ENCODE data around the gene CUL7. TPM values are rescaled to one million over a fixed set of nuclear protein-coding genes. Genes with fewer than 3 reads are reported as not detected.
"Not testable (repeated sequence)": the region's sequence is repeated elsewhere in the genome, so short reads cannot be mapped to it uniquely, and the experiment has no call there.

CUL7 gene
- polyA plus RNA-seq, 3 donors from 2014 or later = 0.90 to 3.4 (median 1.3) TPM

- Mint-ChIP-seq H3K4me1 (peaks cover 0 to 10% of the 10 kb centered on the region in 2 donors), H3K9me3 (no peaks in the 10 kb centered on the region), H3K27ac (no peak overlapping the region), H3K4me3 (no peak overlapping the region), H3K27me3 (ENCODE audit: low read depth in 3 of 3) (peaks cover 0 to 3% (median 0%) of the 10 kb centered on the region in 3 donors), H3K36me3 (no peaks in the 10 kb centered on the region)
- DNase-seq = no peak
Measured at GRCh38 chr6:43088654-43089056, 35.0 kb upstream of the CUL7 start.

- DNase-seq = no peak
- H3K9me3 Mint-ChIP-seq = no peaks in the 10 kb centered on the region
- H3K4me1 Mint-ChIP-seq = no peaks in the 10 kb centered on the region
- peaks cover 0 to 3% (median 0%) of the 10 kb centered on the region in 3 donors for H3K27me3 Mint-ChIP-seq (ENCODE audit: low read depth in 3 of 3)
- H3K27ac Mint-ChIP-seq = no peak overlapping the region
- no peaks in the 10 kb centered on the region for H3K36me3 Mint-ChIP-seq
- H3K4me3 Mint-ChIP-seq = no peak overlapping the region
Measured at GRCh38 chr6:43086022-43086658, 32.5 kb upstream of the CUL7 start.

- Mint-ChIP-seq H3K36me3 (no peaks in the 10 kb centered on the region), H3K27me3 (ENCODE audit: low read depth in 3 of 3) (peaks cover 0 to 6% (median 3%) of the 10 kb centered on the region in 3 donors), H3K4me1 (peaks cover 0 to 4% of the 10 kb centered on the region in 2 donors), H3K9me3 (no peaks in the 10 kb centered on the region), H3K4me3 (no peak overlapping the region), H3K27ac (peak overlapping the region in 1 of 6 donors; percentile 36)
- no peak for DNase-seq
Measured at GRCh38 chr6:43082806-43083655, 29.4 kb upstream of the CUL7 start.

GRCh38 chr6:43081922-43082321 lies 28.3 kb upstream of the CUL7 start:
- H3K4me3 Mint-ChIP-seq, H3K36me3 Mint-ChIP-seq, H3K27ac Mint-ChIP-seq, H3K9me3 Mint-ChIP-seq, DNase-seq: not testable (repeated sequence)
- Mint-ChIP-seq H3K27me3 (ENCODE audit: low read depth in 3 of 3) (peaks cover 0 to 15% (median 3%) of the 10 kb centered on the region in 3 donors), H3K4me1 (peaks cover 10 to 13% of the 10 kb centered on the region in 2 donors)

- Mint-ChIP-seq H3K27me3 (ENCODE audit: low read depth in 3 of 3) (peaks cover 0 to 15% (median 3%) of the 10 kb centered on the region in 3 donors), H3K9me3 (no peaks in the 10 kb centered on the region), H3K4me3 (no peak overlapping the region), H3K4me1 (peaks cover 10 to 13% of the 10 kb centered on the region in 2 donors), H3K27ac (no peak overlapping the region), H3K36me3 (no peaks in the 10 kb centered on the region)
- no peak for DNase-seq
Measured at GRCh38 chr6:43081043-43081442, 27.4 kb upstream of the CUL7 start.

- Mint-ChIP-seq H3K4me3 (peak overlapping the region in 1 of 5 donors; percentile 53), H3K9me3 (no peaks in the 10 kb centered on the region), H3K27me3 (ENCODE audit: low read depth in 3 of 3) (peaks cover 0 to 12% (median 3%) of the 10 kb centered on the region in 3 donors), H3K36me3 (peaks cover 6 to 7% (median 6%) of the 10 kb centered on the region in 3 donors), H3K4me1 (peaks cover 12 to 13% of the 10 kb centered on the region in 2 donors), H3K27ac (peak overlapping the region in 1 of 6 donors; percentile 8)
- DNase-seq = no peak
Measured at GRCh38 chr6:43078691-43079090, 25.0 kb upstream of the CUL7 start.

- Mint-ChIP-seq H3K4me3 (peak overlapping the region; percentile 6 to 64 (median 39)), H3K27ac (no peak overlapping the region), H3K9me3 (no peaks in the 10 kb centered on the region), H3K4me1 (peaks cover 12 to 13% of the 10 kb centered on the region in 2 donors), H3K36me3 (peaks cover 7 to 11% (median 11%) of the 10 kb centered on the region in 3 donors), H3K27me3 (ENCODE audit: low read depth in 3 of 3) (peaks cover 0 to 12% (median 3%) of the 10 kb centered on the region in 3 donors)
- DNase-seq = no peak
Measured at GRCh38 chr6:43077981-43078511, 24.4 kb upstream of the CUL7 start.

GRCh38 chr6:43077333-43077809 lies 23.7 kb upstream of the CUL7 start:
- Mint-ChIP-seq H3K4me1 (peaks cover 12 to 13% of the 10 kb centered on the region in 2 donors), H3K27me3 (ENCODE audit: low read depth in 3 of 3) (peaks cover 0 to 15% (median 3%) of the 10 kb centered on the region in 3 donors), H3K4me3 (peak overlapping the region; percentile 13 to 64 (median 53)), H3K36me3 (peaks cover 13 to 18% (median 17%) of the 10 kb centered on the region in 3 donors), H3K9me3 (no peaks in the 10 kb centered on the region), H3K27ac (no peak overlapping the region)
- no peak for DNase-seq

GRCh38 chr6:43076464-43077332 lies 23.0 kb upstream of the CUL7 start:
- Mint-ChIP-seq H3K27ac (no peak overlapping the region), H3K9me3 (no peaks in the 10 kb centered on the region), H3K36me3 (peaks cover 18 to 24% (median 24%) of the 10 kb centered on the region in 3 donors), H3K4me1 (peaks cover 12 to 13% of the 10 kb centered on the region in 2 donors), H3K4me3 (peak overlapping the region; percentile 13 to 64 (median 53)), H3K27me3 (ENCODE audit: low read depth in 3 of 3) (peaks cover 0 to 15% (median 3%) of the 10 kb centered on the region in 3 donors)
- peak in 1 of 3 donors; percentile 9 for DNase-seq

GRCh38 chr6:43075670-43076463 lies 22.2 kb upstream of the CUL7 start, which contains the start of gene PTK7:
Gene PTK7 (plus strand): TSS chr6:43076314. CDS start chr6:43076489, 175 bp downstream.
- Mint-ChIP-seq H3K4me1 (peaks cover 12 to 13% of the 10 kb centered on the region in 2 donors), H3K27ac (no peak within 1 kb of the TSS), H3K27me3 (ENCODE audit: low read depth in 3 of 3) (peaks cover 0 to 15% (median 3%) of the 10 kb centered on the region in 3 donors), H3K9me3 (no peaks in the 10 kb centered on the region), H3K36me3 (peaks cover 18 to 24% (median 24%) of the 10 kb centered on the region in 3 donors), H3K4me3 (peak within 1 kb of the TSS; percentile 53 to 70 (median 63))
- DNase-seq = peak in 1 of 3 donors; percentile 12

GRCh38 chr6:43074847-43075669 lies 21.4 kb upstream of the CUL7 start:
- no peaks in the 10 kb centered on the region for H3K9me3 Mint-ChIP-seq
- peaks cover 12 to 13% of the 10 kb centered on the region in 2 donors for H3K4me1 Mint-ChIP-seq

More at GRCh38 chr6:43074847-43075669, 21.4 kb upstream of the CUL7 start:
- Mint-ChIP-seq H3K27ac (no peak overlapping the region), H3K36me3 (peaks cover 18 to 24% (median 24%) of the 10 kb centered on the region in 3 donors), H3K4me3 (peak overlapping the region; percentile 30 to 70 (median 60)), H3K27me3 (ENCODE audit: low read depth in 3 of 3) (peaks cover 0 to 15% (median 3%) of the 10 kb centered on the region in 3 donors)
- DNase-seq = no peak

Measured in immature natural killer cell (primary cell).